Measurements from ENCODE around the gene ATG13.

ATG13 gene

GRCh38 chr11:46607516-46607915 is 9.8 kb upstream of the ATG13 start:
- no peak for DNase-seq (ENCODE audit: low spot score)

- no peak for DNase-seq (ENCODE audit: low spot score)
These were observed 8.0 kb upstream of the ATG13 start for GRCh38 chr11:46609386-46609785.

- DNase-seq (ENCODE audit: low spot score): no peak
These were observed 5.6 kb upstream of the ATG13 start for GRCh38 chr11:46611526-46612304.

- no peak for DNase-seq (ENCODE audit: low spot score)
These were observed 5.0 kb upstream of the ATG13 start for GRCh38 chr11:46612326-46612725.

- no peak for DNase-seq (ENCODE audit: low spot score)
These were observed 1.6 kb upstream of the ATG13 start for GRCh38 chr11:46615756-46616155.

- DNase-seq (ENCODE audit: low spot score): no peak
These were observed 711 bp upstream of the ATG13 start for GRCh38 chr11:46616551-46617133.

GRCh38 chr11:46617972-46618314 is 590 bp downstream of the ATG13 start:
- DNase-seq (ENCODE audit: low spot score): no peak

- no peak for DNase-seq (ENCODE audit: low spot score)
These were observed 1.5 kb downstream of the ATG13 start for GRCh38 chr11:46618837-46619236.

- no peak for DNase-seq (ENCODE audit: low spot score)
These were observed 8.1 kb downstream of the ATG13 start for GRCh38 chr11:46625406-46625805.

- DNase-seq (ENCODE audit: low spot score): no peak
These were observed 11.6 kb downstream of the ATG13 start for GRCh38 chr11:46628961-46629360.

GRCh38 chr11:46630237-46630636 is 12.9 kb downstream of the ATG13 start:
- no peak for DNase-seq (ENCODE audit: low spot score)

- DNase-seq (ENCODE audit: low spot score): no peak
These were observed 14.3 kb downstream of the ATG13 start for GRCh38 chr11:46631676-46632075.

- DNase-seq (ENCODE audit: low spot score): no peak
These were observed 15.1 kb downstream of the ATG13 start for GRCh38 chr11:46632502-46632901.

GRCh38 chr11:46633291-46634217 is 16.2 kb downstream of the ATG13 start:
- DNase-seq (ENCODE audit: low spot score): no peak

- no peak for DNase-seq (ENCODE audit: low spot score)
These were observed 18.3 kb downstream of the ATG13 start for GRCh38 chr11:46635557-46636139.

- no peak for DNase-seq (ENCODE audit: low spot score)
These were observed 20.2 kb downstream of the ATG13 start for GRCh38 chr11:46637546-46637945.

- DNase-seq (ENCODE audit: low spot score): no peak
These were observed 22.0 kb downstream of the ATG13 start for GRCh38 chr11:46639197-46639839.

- no peak for DNase-seq (ENCODE audit: low spot score)
These were observed 22.9 kb downstream of the ATG13 start for GRCh38 chr11:46640036-46640788.

- DNase-seq (ENCODE audit: low spot score): no peak
These were observed 24.3 kb downstream of the ATG13 start for GRCh38 chr11:46641639-46642038.

GRCh38 chr11:46642627-46643335 is 25.4 kb downstream of the ATG13 start:
- no peak for DNase-seq (ENCODE audit: low spot score)

GRCh38 chr11:46643531-46643930 is 26.2 kb downstream of the ATG13 start:
- DNase-seq (ENCODE audit: low spot score): no peak
